Measurements from ENCODE around the gene PLEK. TPM values are rescaled to one million over a fixed set of nuclear protein-coding genes. Genes with fewer than 3 reads are reported as not detected.
"Not testable (repeated sequence)": the region's sequence is repeated elsewhere in the genome, so short reads cannot be mapped to it uniquely, and the experiment has no call there.

PLEK gene
- total RNA-seq, 2 experiments from 2014 or later = 6.9 to 7.6 TPM

GRCh38 chr2:68375582-68375981, 10.5 kb downstream of the PLEK start:
- H3K27ac Mint-ChIP-seq = no peak overlapping the region
- H3K27me3 Mint-ChIP-seq = peaks cover 7% of the 10 kb centered on the region
- H3K4me1 Mint-ChIP-seq (ENCODE audit: low read depth) = peaks cover 37% of the 10 kb centered on the region
- intact Hi-C loops (cut with micrococcal nuclease) = no loop called here
- DNase-seq = no peak
- CTCF ChIA-PET = no interaction called here
- no peaks in the 10 kb centered on the region for H3K9me3 Mint-ChIP-seq
- H3K36me3 Mint-ChIP-seq = no peaks in the 10 kb centered on the region
- no peak overlapping the region for H3K4me3 Mint-ChIP-seq
- POLR2A ChIA-PET = no interaction called here

GRCh38 chr2:68377137-68377780, 12.2 kb downstream of the PLEK start:
- no peak for DNase-seq
- ChIA-PET CTCF (interaction anchor here (0.6 kb wide), 1 partner anchor 71 kb away, joined by 4 read pairs; no protein-coding TSS in a partner anchor), POLR2A (no interaction called here)
- Mint-ChIP-seq H3K4me1 (ENCODE audit: low read depth) (peaks cover 25% of the 10 kb centered on the region), H3K36me3 (no peaks in the 10 kb centered on the region), H3K9me3 (no peaks in the 10 kb centered on the region), H3K4me3 (no peak overlapping the region), H3K27ac (no peak overlapping the region), H3K27me3 (peaks cover 7% of the 10 kb centered on the region)
- intact Hi-C loops (cut with micrococcal nuclease) = no loop called here

- intact Hi-C loops (cut with micrococcal nuclease) = loop anchor here (1.0 kb wide), 2 partner anchors 7 to 9 kb away; no protein-coding TSS in a partner anchor
- not testable (repeated sequence) for DNase-seq, H3K27me3 Mint-ChIP-seq, H3K27ac Mint-ChIP-seq, H3K36me3 Mint-ChIP-seq, H3K4me3 Mint-ChIP-seq, H3K9me3 Mint-ChIP-seq
- CTCF ChIA-PET = interaction anchor here (0.8 to 1.7 kb wide), 4 partner anchors 9 to 85 kb away, joined by 3 to 11 read pairs (median 4); no protein-coding TSS in a partner anchor
- POLR2A ChIA-PET = interaction anchor here (0.9 kb wide), 1 partner anchor 10 kb away, joined by 6 read pairs; no protein-coding TSS in a partner anchor
- H3K4me1 Mint-ChIP-seq (ENCODE audit: low read depth) = peaks cover 20% of the 10 kb centered on the region
These were observed 13.7 kb downstream of the PLEK start for GRCh38 chr2:68378779-68379178.

GRCh38 chr2:68379184-68379708, 14.2 kb downstream of the PLEK start:
- no peak overlapping the region for H3K4me3 Mint-ChIP-seq
- intact Hi-C loops (cut with micrococcal nuclease) = loop anchor here (1.0 kb wide), 2 partner anchors 8 kb away; no protein-coding TSS in a partner anchor
- no peaks in the 10 kb centered on the region for H3K36me3 Mint-ChIP-seq
- peak; percentile 54 for DNase-seq
- H3K4me1 Mint-ChIP-seq (ENCODE audit: low read depth) = peaks cover 20% of the 10 kb centered on the region
- CTCF ChIA-PET = interaction anchor here (0.8 to 1.7 kb wide), 4 partner anchors 9 to 84 kb away, joined by 3 to 11 read pairs (median 4); no protein-coding TSS in a partner anchor
- no peaks in the 10 kb centered on the region for H3K9me3 Mint-ChIP-seq
- no peak overlapping the region for H3K27ac Mint-ChIP-seq
- POLR2A ChIA-PET = interaction anchor here (0.9 kb wide), 1 partner anchor 9 kb away, joined by 6 read pairs; no protein-coding TSS in a partner anchor
- peaks cover 5% of the 10 kb centered on the region for H3K27me3 Mint-ChIP-seq

- POLR2A ChIA-PET = no interaction called here
- H3K27me3 Mint-ChIP-seq = peaks cover 2% of the 10 kb centered on the region
- no peaks in the 10 kb centered on the region for H3K9me3 Mint-ChIP-seq
- no peak overlapping the region for H3K27ac Mint-ChIP-seq
- no peak for DNase-seq
- H3K4me3 Mint-ChIP-seq = no peak overlapping the region
- intact Hi-C loops (cut with micrococcal nuclease) = no loop called here
- peaks cover 46% of the 10 kb centered on the region for H3K4me1 Mint-ChIP-seq (ENCODE audit: low read depth)
- no peaks in the 10 kb centered on the region for H3K36me3 Mint-ChIP-seq
- CTCF ChIA-PET = no interaction called here
These were observed 18.7 kb downstream of the PLEK start for GRCh38 chr2:68383778-68384177.

GRCh38 chr2:68384485-68385107, 19.5 kb downstream of the PLEK start:
- POLR2A ChIA-PET = no interaction called here
- no peak for DNase-seq
- no peak overlapping the region for H3K4me3 Mint-ChIP-seq
- H3K9me3 Mint-ChIP-seq = no peaks in the 10 kb centered on the region
- peaks cover 2% of the 10 kb centered on the region for H3K27me3 Mint-ChIP-seq
- intact Hi-C loops (cut with micrococcal nuclease) = loop anchor here (5.0 kb wide), 2 partner anchors 333 to 383 kb away; no protein-coding TSS in a partner anchor
- CTCF ChIA-PET = interaction anchor here (2.8 kb wide), 1 partner anchor 57 kb away, joined by 10 read pairs; no protein-coding TSS in a partner anchor
- no peak overlapping the region for H3K27ac Mint-ChIP-seq
- peaks cover 47% of the 10 kb centered on the region for H3K4me1 Mint-ChIP-seq (ENCODE audit: low read depth)
- no peaks in the 10 kb centered on the region for H3K36me3 Mint-ChIP-seq

- intact Hi-C loops (cut with micrococcal nuclease) = loop anchor here (5.0 kb wide), 2 partner anchors 332 to 382 kb away; no protein-coding TSS in a partner anchor
- Mint-ChIP-seq H3K4me1 (ENCODE audit: low read depth) (peaks cover 41% of the 10 kb centered on the region), H3K4me3 (no peak overlapping the region), H3K36me3 (no peaks in the 10 kb centered on the region), H3K9me3 (no peaks in the 10 kb centered on the region), H3K27me3 (no peaks in the 10 kb centered on the region), H3K27ac (no peak overlapping the region)
- peak; percentile 62 for DNase-seq
- CTCF ChIA-PET = interaction anchor here (2.8 kb wide), 1 partner anchor 56 kb away, joined by 10 read pairs; no protein-coding TSS in a partner anchor
- POLR2A ChIA-PET = no interaction called here
These were observed 20.3 kb downstream of the PLEK start for GRCh38 chr2:68385220-68385906.

GRCh38 chr2:68385907-68386287, 20.8 kb downstream of the PLEK start:
- no peak for DNase-seq
- no peak overlapping the region for H3K27ac Mint-ChIP-seq
- H3K27me3 Mint-ChIP-seq = no peaks in the 10 kb centered on the region
- no peaks in the 10 kb centered on the region for H3K36me3 Mint-ChIP-seq
- no peaks in the 10 kb centered on the region for H3K9me3 Mint-ChIP-seq
- CTCF ChIA-PET = interaction anchor here (2.8 kb wide), 1 partner anchor 56 kb away, joined by 10 read pairs; no protein-coding TSS in a partner anchor
- POLR2A ChIA-PET = no interaction called here
- H3K4me3 Mint-ChIP-seq = no peak overlapping the region
- peaks cover 39% of the 10 kb centered on the region for H3K4me1 Mint-ChIP-seq (ENCODE audit: low read depth)
- intact Hi-C loops (cut with micrococcal nuclease) = loop anchor here (2.0 to 5.0 kb wide), 3 partner anchors 135 to 381 kb away; no protein-coding TSS in a partner anchor

- Mint-ChIP-seq H3K4me3 (no peak overlapping the region), H3K9me3 (no peaks in the 10 kb centered on the region), H3K27me3 (no peaks in the 10 kb centered on the region), H3K36me3 (no peaks in the 10 kb centered on the region), H3K4me1 (ENCODE audit: low read depth) (peaks cover 39% of the 10 kb centered on the region), H3K27ac (no peak overlapping the region)
- ChIA-PET CTCF (interaction anchor here (1.0 to 2.8 kb wide), 2 partner anchors 55 to 182 kb away, joined by 3 to 10 read pairs; no protein-coding TSS in a partner anchor), POLR2A (no interaction called here)
- intact Hi-C loops (cut with micrococcal nuclease) = loop anchor here (2.0 to 5.0 kb wide), 3 partner anchors 136 to 381 kb away; no protein-coding TSS in a partner anchor
- no peak for DNase-seq
These were observed 21.3 kb downstream of the PLEK start for GRCh38 chr2:68386365-68386764.

GRCh38 chr2:68387408-68388350, 22.6 kb downstream of the PLEK start:
- ChIA-PET POLR2A (interaction anchor here (1.4 kb wide), 1 partner anchor 9 kb away, joined by 6 read pairs; no protein-coding TSS in a partner anchor), CTCF (interaction anchor here (0.8 to 2.8 kb wide), 6 partner anchors 8 to 184 kb away, joined by 3 to 10 read pairs (median 4); no protein-coding TSS in a partner anchor)
- no peak overlapping the region for H3K4me3 Mint-ChIP-seq
- H3K4me1 Mint-ChIP-seq (ENCODE audit: low read depth) = peaks cover 39% of the 10 kb centered on the region
- intact Hi-C loops (cut with micrococcal nuclease) = loop anchor here (1.0 to 5.0 kb wide), 8 partner anchors 8 to 380 kb away; no protein-coding TSS in a partner anchor
- DNase-seq = peak; percentile 38
- H3K27ac Mint-ChIP-seq = peak overlapping the region; percentile 71
- no peaks in the 10 kb centered on the region for H3K36me3 Mint-ChIP-seq
- no peaks in the 10 kb centered on the region for H3K27me3 Mint-ChIP-seq
- no peaks in the 10 kb centered on the region for H3K9me3 Mint-ChIP-seq
